SK-N-SH (cell line): ENCODE results near the gene STK11IP. TPM values are rescaled to one million over a fixed set of nuclear protein-coding genes. Genes with fewer than 3 reads are reported as not detected.

ENCODE experiments used
- CTCF ChIA-PET: fragments of 300-600, 350-600 bp; formaldehyde crosslinking; extraction: SDS; loops from one replicate; lab custom pipeline; 2021; lab: Yijun Ruan, JAX
- POLR2A ChIA-PET: fragments of 350-600 bp; sonication (Branson Sonifier 250); formaldehyde crosslinking; extraction: SDS; loops from one replicate; lab custom pipeline; 2020; ENCODE audit warnings: antibody characterized with exemption, inconsistent platforms; lab: Yijun Ruan, JAX
- DNase-seq: peaks from one replicate; pipeline ENCODE4 v3.0.0; 2012
- H2AFZ ChIP-seq: fragments of 200-600 bp; sonication (generic); 2 replicates; pipeline ENCODE4 v1.8.1; 2016; ENCODE audit warnings: antibody characterized with exemption, mild to moderate bottlenecking, low read depth
- H3F3A ChIP-seq: fragments of 200-600 bp; sonication (generic); replicated peaks from 2 replicates; pipeline ENCODE3; 2016; ENCODE audit warnings: antibody characterized with exemption, mild to moderate bottlenecking; ENCODE audit not compliant: insufficient read depth
- H3K27ac ChIP-seq, 2 experiments: fragments of 200-500 bp in 1 of 2; fragments of 200-600 bp in 1 of 2; sonication (Bioruptor generic) in 1 of 2; sonication (generic), shearing (Covaris generic) in 1 of 2; 2 replicates each; pipeline versions ENCODE4 v1.5.1 to v1.6.1; 2014 to 2016; ENCODE audit warnings: low read depth in 2 of 2, inconsistent platforms in 1 of 2, low read length in 1 of 2, mild to moderate bottlenecking in 1 of 2, mixed read lengths in 1 of 2
- H3K27me3 ChIP-seq: fragments of 200-600 bp; sonication (generic), shearing (Covaris generic); 2 replicates; pipeline ENCODE4 v1.6.1; 2016; ENCODE audit warnings: mixed run types; ENCODE audit not compliant: insufficient read depth
- H3K36me3 ChIP-seq, 2 experiments: fragments of 200-500 bp in 1 of 2; fragments of 200-600 bp in 1 of 2; sonication (Bioruptor generic) in 1 of 2; sonication (generic) in 1 of 2; replicated peaks in 1 of 2; 2 replicates each; pipeline versions ENCODE3 to v1.5.1; 2014 to 2016; ENCODE audit warnings: low read length in 1 of 2, mild to moderate bottlenecking in 1 of 2; ENCODE audit not compliant: insufficient read depth in 2 of 2, control insufficient read depth in 1 of 2
- H3K4me1 ChIP-seq, 2 experiments: fragments of 200-500 bp in 1 of 2; fragments of 200-600 bp in 1 of 2; sonication (Bioruptor generic) in 1 of 2; sonication (generic), shearing (Covaris generic) in 1 of 2; 2 replicates each; pipeline versions ENCODE4 v1.5.1 to v1.6.1; 2014 to 2016; ENCODE audit warnings: low read depth in 1 of 2, low read length in 1 of 2, mixed run types in 1 of 2; ENCODE audit not compliant: insufficient read depth in 2 of 2, control insufficient read depth in 1 of 2
- H3K4me2 ChIP-seq: fragments of 200-600 bp; sonication (generic), shearing (Covaris generic); 2 replicates; pipeline ENCODE4 v1.6.1; 2017; ENCODE audit warnings: mixed run types
- H3K4me3 ChIP-seq, 2 experiments: fragments of 200-500 bp in 1 of 2; fragments of 200-600 bp in 1 of 2; sonication (Bioruptor generic) in 1 of 2; sonication (generic), shearing (Covaris generic) in 1 of 2; 2 replicates each; pipeline versions ENCODE4 v1.5.1 to v1.8.1; 2014 to 2016; ENCODE audit warnings: low read depth in 2 of 2, inconsistent platforms in 1 of 2, low read length in 1 of 2, mild to moderate bottlenecking in 1 of 2, mixed read lengths in 1 of 2, moderate library complexity in 1 of 2
- H3K79me2 ChIP-seq: fragments of 200-600 bp; sonication (generic); 2 replicates; pipeline ENCODE4 v1.8.1; 2017; ENCODE audit warnings: mild to moderate bottlenecking; ENCODE audit not compliant: insufficient read depth
- H3K9ac ChIP-seq: fragments of 200-600 bp; sonication (generic); 2 replicates; pipeline ENCODE4 v1.6.1; 2017; ENCODE audit warnings: mixed run types
- H3K9me2 ChIP-seq: fragments of 200-600 bp; sonication (generic); 2 replicates; pipeline ENCODE4 v1.6.1; 2017; ENCODE audit warnings: mixed run types
- H3K9me3 ChIP-seq: fragments of 200-600 bp; sonication (generic); 2 replicates; pipeline ENCODE4 v1.6.1; 2017; ENCODE audit warnings: mixed run types, mild to moderate bottlenecking, moderate library complexity
- H4K20me1 ChIP-seq: fragments of 200-600 bp; sonication (generic); 2 replicates; pipeline ENCODE4 v1.6.1; 2017; ENCODE audit warnings: mild to moderate bottlenecking, mixed run types; ENCODE audit not compliant: insufficient read depth
- CHD2 ChIP-seq: fragments of 150-350 bp; IDR thresholded peaks from 2 replicates; pipeline ENCODE4 v1.6.1; 2018; ENCODE audit warnings: low read length; ENCODE audit not compliant: partially characterized antibody
- EP300 ChIP-seq, 2 experiments: IDR thresholded peaks; 2 replicates each; pipeline versions ENCODE4 v1.4.0 to v1.6.1; 2012; ENCODE audit warnings: borderline replicate concordance in 1 of 2, low read depth in 1 of 2, low read length in 1 of 2
- EZH2phosphoT487 ChIP-seq: fragments of 200-600 bp; sonication (generic); IDR thresholded peaks from 2 replicates; pipeline ENCODE4 v1.6.1; 2017; ENCODE audit warnings: low read depth, mixed run types, mild to moderate bottlenecking, antibody characterized with exemption, moderate library complexity, borderline replicate concordance
- FOSL2 ChIP-seq: IDR thresholded peaks from 2 replicates; pipeline ENCODE4 v1.4.0; 2012; ENCODE audit warnings: low read depth, mild to moderate bottlenecking, moderate library complexity, borderline replicate concordance
- FOXJ3 ChIP-seq: sonication (generic); formaldehyde crosslinking; IDR thresholded peaks from 2 replicates; pipeline ENCODE4 v1.5.1; 2020; ENCODE audit warnings: mild to moderate bottlenecking, missing genetic modification reagents
- GABPA ChIP-seq: IDR thresholded peaks from 2 replicates; pipeline ENCODE4 v1.4.0; 2012; ENCODE audit warnings: low read depth, mild to moderate bottlenecking
- GATA2 ChIP-seq: sonication (generic); formaldehyde crosslinking; IDR thresholded peaks from 2 replicates; pipeline ENCODE4 v1.5.0; 2020; ENCODE audit warnings: mild to moderate bottlenecking, missing genetic modification reagents
- MAX ChIP-seq: IDR thresholded peaks from 2 replicates; pipeline ENCODE4 v1.4.0; 2012; ENCODE audit warnings: low read depth
- MEF2A ChIP-seq: IDR thresholded peaks from 2 replicates; pipeline ENCODE4 v1.4.0; 2012; ENCODE audit warnings: low read depth, borderline replicate concordance
- NFIC ChIP-seq: IDR thresholded peaks from 2 replicates; pipeline ENCODE4 v1.4.0; 2012; ENCODE audit warnings: borderline replicate concordance
- NRF1 ChIP-seq: IDR thresholded peaks from 2 replicates; pipeline ENCODE4 v1.6.1; 2012; ENCODE audit warnings: low read depth, mild to moderate bottlenecking, low read length
- POLR2AphosphoS5 ChIP-seq: IDR thresholded peaks from 2 replicates; pipeline ENCODE4 v1.6.1; 2012; ENCODE audit warnings: low read depth, low read length
- RAD21 ChIP-seq: IDR thresholded peaks from 2 replicates; pipeline ENCODE4 v1.6.1; 2012; ENCODE audit warnings: mild to moderate bottlenecking, low read length
- RFX5 ChIP-seq: IDR thresholded peaks from 2 replicates; pipeline ENCODE4 v1.6.1; 2012; ENCODE audit warnings: mild to moderate bottlenecking, improper control_type of control experiment, low read length
- RXRA ChIP-seq: IDR thresholded peaks from 2 replicates; pipeline ENCODE4 v1.4.0; 2012; ENCODE audit warnings: low read depth, mild to moderate bottlenecking, borderline replicate concordance
- SIN3A ChIP-seq: IDR thresholded peaks from 2 replicates; pipeline ENCODE4 v1.6.1; 2012; ENCODE audit warnings: low read depth, mild to moderate bottlenecking, low read length, moderate library complexity, borderline replicate concordance
- TAF1 ChIP-seq: IDR thresholded peaks from 2 replicates; pipeline ENCODE4 v1.6.1; 2012; ENCODE audit warnings: low read depth, mild to moderate bottlenecking, low read length, moderate library complexity, borderline replicate concordance
- YY1 ChIP-seq: IDR thresholded peaks from 2 replicates; pipeline ENCODE4 v1.4.0; 2012; ENCODE audit warnings: low read depth, mild to moderate bottlenecking
- WGBS: methylation state at CpG from one replicate; pipeline ENCODE4 v1.1.6; 2017; ENCODE audit warnings: low lambda C conversion rate; 5-methylcytosine and 5-hydroxymethylcytosine counted together
- polyA plus RNA-seq, 3 experiments: library from polyadenylated mRNA; depleted of rRNA; stranded (reverse); fragments of >200 nt; gene quantifications; 2 replicates each; pipeline ENCODE4 v1.2.3, GENCODE V29; 2012
- TF ChIP-seq, protein P1 (sequence below): IDR thresholded peaks from 2 replicates; pipeline ENCODE4; 2012
- TF ChIP-seq, protein P2 (sequence below): fragments of 150-350 bp; IDR thresholded peaks from 2 replicates; pipeline ENCODE4 v1.6.1; 2017; ENCODE audit warnings: antibody characterized with exemption, low read length, low read depth, borderline replicate concordance

Gene STK11IP
- polyA plus RNA-seq, 1 of the 3 experiments (the other 2 are of a cell fraction) = 22.9 TPM

- Histone ChIP-seq H3F3A (no peaks in the 10 kb centered on the region), H3K9me3 (no peaks in the 10 kb centered on the region), H3K4me1 (peaks cover 3 to 16% of the 10 kb centered on the region in 2 experiments; a peak in 1 of 4 replicates), H3K9me2 (no peaks in the 10 kb centered on the region), H3K4me2 (no peak overlapping the region), H3K27ac (no peak overlapping the region), H4K20me1 (no peaks in the 10 kb centered on the region), H2AFZ (no peak overlapping the region), H3K9ac (no peak overlapping the region), H3K4me3 (no peak overlapping the region), H3K27me3 (no peaks in the 10 kb centered on the region)
- DNase-seq = no peak
- POLR2A ChIA-PET = interaction anchor here (1.1 to 2.6 kb wide), 2 partner anchors 15 to 30 kb away, joined by 3 to 12 read pairs; partner anchors contain the start of gene STK11IP
- CTCF ChIA-PET = interaction anchor here (1.1 to 1.8 kb wide), 5 partner anchors 9 to 164 kb away, joined by 3 to 7 read pairs (median 5); no protein-coding TSS in a partner anchor
- 93% methylated on average over 6 of the region's 18 CpGs for WGBS
- TF ChIP-seq, protein P1, sequence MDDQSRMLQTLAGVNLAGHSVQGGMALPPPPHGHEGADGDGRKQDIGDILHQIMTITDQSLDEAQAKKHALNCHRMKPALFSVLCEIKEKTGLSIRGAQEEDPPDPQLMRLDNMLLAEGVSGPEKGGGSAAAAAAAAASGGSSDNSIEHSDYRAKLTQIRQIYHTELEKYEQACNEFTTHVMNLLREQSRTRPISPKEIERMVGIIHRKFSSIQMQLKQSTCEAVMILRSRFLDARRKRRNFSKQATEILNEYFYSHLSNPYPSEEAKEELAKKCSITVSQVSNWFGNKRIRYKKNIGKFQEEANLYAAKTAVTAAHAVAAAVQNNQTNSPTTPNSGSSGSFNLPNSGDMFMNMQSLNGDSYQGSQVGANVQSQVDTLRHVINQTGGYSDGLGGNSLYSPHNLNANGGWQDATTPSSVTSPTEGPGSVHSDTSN = no peak
- no peak for TF ChIP-seq MAX
- no peak for TF ChIP-seq EP300 (IDR thresholded peaks at IDR 0.05; ENCODE audit: borderline replicate concordance in 1 of 2, low read depth in 1 of 2, low read length in 1 of 2)
- TF ChIP-seq POLR2AphosphoS5 = no peak
- no peak for TF ChIP-seq RXRA
- TF ChIP-seq NRF1 = no peak
- TF ChIP-seq EZH2phosphoT487 = no peak
- TF ChIP-seq RAD21 = no peak
- no peak for TF ChIP-seq GATA2 (CRISPR knock-in tag)
- TF ChIP-seq FOXJ3 (CRISPR knock-in tag) = no peak
- no peak for TF ChIP-seq YY1
- no peak for TF ChIP-seq GABPA
- TF ChIP-seq, protein P2, sequence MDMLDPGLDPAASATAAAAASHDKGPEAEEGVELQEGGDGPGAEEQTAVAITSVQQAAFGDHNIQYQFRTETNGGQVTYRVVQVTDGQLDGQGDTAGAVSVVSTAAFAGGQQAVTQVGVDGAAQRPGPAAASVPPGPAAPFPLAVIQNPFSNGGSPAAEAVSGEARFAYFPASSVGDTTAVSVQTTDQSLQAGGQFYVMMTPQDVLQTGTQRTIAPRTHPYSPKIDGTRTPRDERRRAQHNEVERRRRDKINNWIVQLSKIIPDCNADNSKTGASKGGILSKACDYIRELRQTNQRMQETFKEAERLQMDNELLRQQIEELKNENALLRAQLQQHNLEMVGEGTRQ = no peak
- TF ChIP-seq MEF2A = no peak
- no peak for TF ChIP-seq TAF1
- TF ChIP-seq NFIC = no peak
- no peak for TF ChIP-seq SIN3A
- no peak for TF ChIP-seq RFX5
- no peak for TF ChIP-seq FOSL2
- no peak for TF ChIP-seq CHD2
- TF ChIP-seq, all 33 proteins: peak for 0
- Histone ChIP-seq H3K79me2 (peaks cover 4% of the 10 kb centered on the region; the same call in 1 of the 2 replicates), H3K36me3 (peaks cover 8 to 36% of the 10 kb centered on the region in 2 experiments)
Measured at GRCh38 chr2:219567131-219567530, 30.5 kb upstream of the STK11IP start.
